GM10248 (cell line): ENCODE results near the gene CHPT1.

ENCODE experiments used
- CTCF ChIA-PET: fragments of 300-600 bp; sonication (Branson Sonifier 250); formaldehyde crosslinking; extraction: SDS; loops from one replicate; lab custom pipeline; 2021; ENCODE audit warnings: antibody characterized with exemption; lab: Yijun Ruan, JAX
- POLR2A ChIA-PET: fragments of 350-650 bp; sonication (Branson Sonifier 250); formaldehyde crosslinking; extraction: SDS; loops from one replicate; lab custom pipeline; 2020; ENCODE audit warnings: antibody characterized with exemption; lab: Yijun Ruan, JAX
- DNase-seq: peaks from one replicate; pipeline ENCODE4 v3.0.0; 2012; ENCODE audit errors: extremely low spot score
- TF ChIP-seq, protein P1 (sequence below): IDR thresholded peaks from 2 replicates; pipeline ENCODE4 v1.5.1; 2012; ENCODE audit warnings: mild to moderate bottlenecking, low read depth; ENCODE audit errors: extremely low read depth, missing control alignments, control extremely low read depth

CHPT1 gene

DNA sequence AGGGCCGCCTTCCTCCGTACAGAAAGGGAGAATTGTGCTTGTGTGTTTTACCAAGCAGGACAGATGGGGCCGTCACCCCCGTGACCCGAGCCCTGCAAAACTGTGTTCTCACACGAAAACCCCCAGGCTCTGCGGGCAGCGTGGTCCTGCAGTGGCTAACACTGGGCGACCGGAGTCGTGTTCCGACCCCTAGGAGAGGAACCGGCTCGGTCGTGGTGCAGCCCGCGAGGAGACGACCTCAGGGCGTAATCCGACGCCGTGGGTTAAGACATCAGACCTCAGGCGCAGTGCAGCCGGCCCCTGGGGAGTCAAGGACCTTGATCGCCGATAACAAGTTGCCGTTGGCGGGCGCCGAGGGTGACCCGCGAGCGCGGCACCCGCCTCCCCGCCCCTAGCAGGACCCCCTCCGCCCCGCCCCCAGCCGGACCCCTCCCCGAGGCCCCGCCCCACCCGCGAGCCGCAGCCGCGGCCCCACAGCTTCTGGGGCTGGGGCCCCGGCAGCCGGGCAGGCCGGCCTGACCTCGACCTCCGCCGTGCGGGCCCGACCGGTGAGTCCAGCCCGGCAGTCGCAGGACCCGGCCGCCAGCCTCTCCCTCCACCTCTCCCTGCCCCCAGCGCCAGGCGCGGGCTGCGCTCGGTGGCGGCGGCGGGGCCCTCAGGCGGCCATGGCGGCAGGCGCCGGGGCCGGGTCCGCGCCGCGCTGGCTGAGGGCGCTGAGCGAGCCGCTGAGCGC is at the start of gene CHPT1:
Gene CHPT1 (plus strand): TSS at position 444 of the 733 bp plus-strand sequence. CDS start 222 bp downstream, at position 666.
- POLR2A ChIA-PET = interaction anchor here (1.1 kb wide), 1 partner anchor 20 kb away, joined by 3 read pairs; no protein-coding TSS in a partner anchor
- TF ChIP-seq, protein P1, sequence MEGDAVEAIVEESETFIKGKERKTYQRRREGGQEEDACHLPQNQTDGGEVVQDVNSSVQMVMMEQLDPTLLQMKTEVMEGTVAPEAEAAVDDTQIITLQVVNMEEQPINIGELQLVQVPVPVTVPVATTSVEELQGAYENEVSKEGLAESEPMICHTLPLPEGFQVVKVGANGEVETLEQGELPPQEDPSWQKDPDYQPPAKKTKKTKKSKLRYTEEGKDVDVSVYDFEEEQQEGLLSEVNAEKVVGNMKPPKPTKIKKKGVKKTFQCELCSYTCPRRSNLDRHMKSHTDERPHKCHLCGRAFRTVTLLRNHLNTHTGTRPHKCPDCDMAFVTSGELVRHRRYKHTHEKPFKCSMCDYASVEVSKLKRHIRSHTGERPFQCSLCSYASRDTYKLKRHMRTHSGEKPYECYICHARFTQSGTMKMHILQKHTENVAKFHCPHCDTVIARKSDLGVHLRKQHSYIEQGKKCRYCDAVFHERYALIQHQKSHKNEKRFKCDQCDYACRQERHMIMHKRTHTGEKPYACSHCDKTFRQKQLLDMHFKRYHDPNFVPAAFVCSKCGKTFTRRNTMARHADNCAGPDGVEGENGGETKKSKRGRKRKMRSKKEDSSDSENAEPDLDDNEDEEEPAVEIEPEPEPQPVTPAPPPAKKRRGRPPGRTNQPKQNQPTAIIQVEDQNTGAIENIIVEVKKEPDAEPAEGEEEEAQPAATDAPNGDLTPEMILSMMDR = no peak
- DNase-seq = peak; percentile 80
- CTCF ChIA-PET = interaction anchor here (3.2 kb wide), 1 partner anchor 10 kb away, joined by 12 read pairs; no protein-coding TSS in a partner anchor

DNA sequence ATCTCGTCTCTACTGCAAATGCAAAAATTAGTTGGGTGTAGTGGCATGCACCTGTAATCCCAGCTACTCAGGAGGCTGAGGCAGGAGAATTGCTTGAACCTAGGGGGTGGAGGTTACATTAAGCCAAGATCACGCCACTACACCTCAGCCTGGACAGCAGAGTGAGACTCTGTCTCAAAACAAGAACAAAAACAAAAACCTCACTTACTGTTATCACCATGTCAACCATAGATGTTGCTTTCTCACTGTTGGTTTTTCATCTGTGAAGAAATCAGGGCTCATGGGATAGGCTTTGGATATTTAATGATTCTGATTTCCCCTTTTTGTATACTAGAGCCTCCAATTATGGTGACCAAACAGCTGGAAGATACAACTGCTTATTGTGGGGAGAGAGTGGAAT is 49.7 kb upstream of the CHPT1 start:
- TF ChIP-seq, protein P1 = no peak
- ChIA-PET CTCF (no interaction called here), POLR2A (no interaction called here)
- DNase-seq = no peak

DNA sequence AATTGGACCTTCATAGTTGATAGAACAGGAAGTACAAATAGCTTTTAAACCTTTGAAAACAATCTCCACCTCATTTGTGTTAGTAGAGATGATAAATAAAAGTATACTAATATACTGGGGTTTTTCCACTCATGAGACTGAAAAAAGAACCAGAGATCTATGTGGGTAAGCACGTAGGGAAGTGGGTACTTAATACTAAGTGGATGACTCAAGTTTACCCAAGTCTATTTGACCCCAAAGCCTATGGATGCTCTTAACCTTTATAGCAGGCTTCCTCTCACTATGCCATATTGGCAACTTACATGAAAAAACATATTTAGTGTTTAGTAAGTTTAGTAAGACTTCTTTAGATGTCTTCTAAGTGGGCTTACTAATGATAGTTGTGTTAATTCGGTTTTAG is 49.2 kb upstream of the CHPT1 start:
- no peak for DNase-seq
- POLR2A ChIA-PET = no interaction called here
- CTCF ChIA-PET = no interaction called here
- TF ChIP-seq, protein P1 = no peak

DNA sequence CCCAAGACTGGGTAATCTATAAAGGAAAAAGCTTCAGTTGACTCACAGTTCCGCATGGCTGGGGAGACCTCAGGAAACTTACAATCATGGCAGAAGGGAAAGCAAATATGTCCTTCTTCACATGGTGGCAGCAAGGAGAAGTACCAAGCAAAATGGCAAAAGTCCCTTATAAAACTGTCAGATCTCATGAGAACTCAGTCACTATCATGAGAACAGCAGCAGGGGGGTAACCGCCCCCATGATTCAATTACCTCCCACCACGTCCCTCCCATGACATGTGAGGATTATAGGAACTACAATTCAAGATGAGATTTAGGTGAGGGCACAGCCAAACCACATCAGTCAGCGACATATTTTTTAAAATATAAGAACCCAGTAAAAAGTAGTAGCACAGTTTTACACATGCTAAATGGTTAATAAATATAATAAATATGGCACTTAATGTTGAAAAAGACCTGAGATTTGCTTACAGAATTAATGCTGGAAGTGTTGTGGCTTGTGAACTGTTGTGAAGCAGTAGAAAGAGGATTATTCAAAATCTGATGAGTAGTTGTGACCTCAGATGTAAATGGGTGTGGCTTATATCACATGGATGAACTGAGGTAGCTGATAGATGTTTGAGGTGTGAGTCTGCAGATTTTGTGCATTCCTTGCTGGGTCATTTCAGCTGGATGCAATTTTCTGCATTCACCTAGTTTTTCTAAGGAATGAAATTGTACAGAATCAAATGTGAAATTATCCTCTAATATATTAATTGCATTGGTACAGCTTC is 46.9 kb upstream of the CHPT1 start:
- ChIA-PET CTCF (no interaction called here), POLR2A (no interaction called here)
- TF ChIP-seq, protein P1 = no peak
- DNase-seq = no peak

DNA sequence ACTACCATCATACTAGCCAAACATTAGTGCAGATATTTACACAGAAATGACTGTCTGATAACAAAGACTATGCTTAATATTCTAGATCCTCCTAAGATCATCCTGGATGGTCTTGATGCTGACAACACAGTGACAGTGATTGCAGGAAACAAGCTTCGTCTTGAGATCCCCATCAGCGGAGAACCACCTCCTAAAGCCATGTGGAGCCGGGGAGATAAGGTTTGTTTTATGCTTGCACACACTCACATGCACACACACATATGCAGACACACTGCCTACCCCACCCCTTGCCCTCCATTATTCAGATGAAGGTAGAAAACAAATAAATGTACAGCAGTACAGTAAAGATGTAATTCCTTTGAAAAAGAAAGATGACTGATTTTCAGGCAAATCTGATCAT is 44.4 kb upstream of the CHPT1 start:
- TF ChIP-seq, protein P1 = no peak
- no peak for DNase-seq
- CTCF ChIA-PET = no interaction called here
- POLR2A ChIA-PET = no interaction called here

DNA sequence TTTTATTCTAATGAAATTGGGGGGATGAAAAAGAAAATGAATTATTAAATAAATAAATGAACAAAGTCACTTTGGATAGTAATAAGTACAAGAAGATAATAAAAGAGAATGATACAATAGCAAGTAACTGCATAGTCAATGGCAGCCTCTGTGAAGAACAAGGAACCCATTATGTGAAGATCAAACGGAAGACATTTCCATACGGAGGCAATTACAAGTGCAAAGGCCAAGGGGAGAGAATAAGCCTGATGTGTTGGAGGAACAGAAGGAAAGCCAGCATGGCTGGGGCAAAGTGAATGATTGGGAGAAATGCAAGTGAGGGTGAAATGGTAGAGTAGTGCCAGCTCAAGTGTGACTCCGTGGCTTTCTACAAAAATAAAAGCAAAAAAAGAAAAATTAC is 43.9 kb upstream of the CHPT1 start:
- TF ChIP-seq, protein P1 = no peak
- POLR2A ChIA-PET = no interaction called here
- no peak for DNase-seq
- CTCF ChIA-PET = no interaction called here
